K562 (cell line): ENCODE results near the gene FMN1.

ENCODE experiments used
- KAT7 ChIP-seq: sonication (generic); formaldehyde crosslinking; IDR thresholded peaks from 2 replicates; pipeline ENCODE4 v1.8.0; 2022; ENCODE audit warnings: missing genetic modification reagents, mild to moderate bottlenecking, borderline replicate concordance
- PML ChIP-seq: IDR thresholded peaks from 2 replicates; pipeline ENCODE4 v1.6.1; 2012; ENCODE audit warnings: low read length, inconsistent platforms

DNA sequence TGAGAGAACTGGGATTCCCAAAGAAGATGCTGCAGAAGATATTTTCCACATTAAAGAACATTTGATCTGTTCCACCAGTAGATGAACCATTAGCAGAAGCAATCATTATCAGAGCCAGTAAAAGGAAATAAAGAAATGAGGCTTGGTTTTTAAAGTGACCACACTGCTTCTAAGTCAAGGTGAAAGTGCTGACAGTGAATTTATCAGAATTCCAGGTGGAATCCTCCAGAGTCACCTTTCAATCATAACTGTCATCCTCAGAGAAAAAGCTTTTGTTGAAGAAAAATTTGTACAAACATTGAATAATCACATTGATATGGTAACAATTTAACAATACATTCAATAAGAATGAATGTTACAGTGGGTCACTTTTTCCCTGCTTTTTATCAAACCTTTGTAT, 376.9 kb downstream of the FMN1 start:
- TF ChIP-seq KAT7 (CRISPR knock-in tag) (no peak), PML (no peak)
